Ishikawa (cell line): ENCODE data around the gene ADGRG1.

Experiments
- CREB1 ChIP-seq: IDR thresholded peaks from 2 replicates; pipeline ENCODE4 v1.6.1; 2012; ENCODE audit warnings: low read depth
- EGR1 ChIP-seq: IDR thresholded peaks from 2 replicates; pipeline ENCODE4 v1.6.1; 2012
- EP300 ChIP-seq: IDR thresholded peaks from 2 replicates; pipeline ENCODE4 v1.6.1; 2012; ENCODE audit warnings: borderline replicate concordance
- MAX ChIP-seq: IDR thresholded peaks from 2 replicates; pipeline ENCODE4 v1.6.1; 2012
- NFIC ChIP-seq: IDR thresholded peaks from 2 replicates; pipeline ENCODE4 v1.6.1; 2012
- RAD21 ChIP-seq: IDR thresholded peaks from 2 replicates; pipeline ENCODE4 v1.6.1; 2012; ENCODE audit warnings: low read depth
- USF1 ChIP-seq: IDR thresholded peaks from 2 replicates; pipeline ENCODE4 v1.6.1; 2012

- TF ChIP-seq EGR1 (no peak), EP300 (no peak), MAX (no peak), RAD21 (no peak), USF1 (no peak), CREB1 (no peak), NFIC (no peak)
Measured at GRCh38 chr16:57681950-57682728, 53.7 kb downstream of the ADGRG1 start.
